PFSK-1 (cell line): ENCODE results near the gene ACR.

Source experiments
- FOXP2 ChIP-seq: optimal IDR thresholded peaks from 2 replicates; pipeline ENCODE3; 2011; ENCODE audit warnings: borderline replicate concordance, control low read depth, inconsistent platforms; ENCODE audit not compliant: insufficient read depth; ENCODE audit errors: extremely low read length, extremely low read depth
- POLR2AphosphoS5 ChIP-seq: IDR thresholded peaks from 2 replicates; pipeline ENCODE4 v1.6.1; 2012; ENCODE audit warnings: low read depth, mild to moderate bottlenecking, control low read depth, low read length, moderate library complexity
- SIN3A ChIP-seq: IDR thresholded peaks from 2 replicates; pipeline ENCODE4 v1.6.1; 2012; ENCODE audit warnings: mild to moderate bottlenecking, low read length, moderate library complexity, borderline replicate concordance; ENCODE audit not compliant: insufficient read depth
- TAF1 ChIP-seq: IDR thresholded peaks from 2 replicates; pipeline ENCODE4 v1.6.1; 2012; ENCODE audit warnings: low read length, control low read depth, borderline replicate concordance; ENCODE audit not compliant: insufficient read depth
- TF ChIP-seq, protein P1 (sequence below), 2 experiments: IDR thresholded peaks; 2 replicates each; pipeline versions ENCODE4 v1.6.1 to v1.8.0; 2011 to 2012; ENCODE audit warnings: low read depth in 2 of 2, low read length in 2 of 2, control low read depth in 1 of 2, inconsistent platforms in 1 of 2, mild to moderate bottlenecking in 1 of 2, moderate library complexity in 1 of 2; ENCODE audit not compliant: insufficient read depth in 1 of 2

ACR gene

DNA sequence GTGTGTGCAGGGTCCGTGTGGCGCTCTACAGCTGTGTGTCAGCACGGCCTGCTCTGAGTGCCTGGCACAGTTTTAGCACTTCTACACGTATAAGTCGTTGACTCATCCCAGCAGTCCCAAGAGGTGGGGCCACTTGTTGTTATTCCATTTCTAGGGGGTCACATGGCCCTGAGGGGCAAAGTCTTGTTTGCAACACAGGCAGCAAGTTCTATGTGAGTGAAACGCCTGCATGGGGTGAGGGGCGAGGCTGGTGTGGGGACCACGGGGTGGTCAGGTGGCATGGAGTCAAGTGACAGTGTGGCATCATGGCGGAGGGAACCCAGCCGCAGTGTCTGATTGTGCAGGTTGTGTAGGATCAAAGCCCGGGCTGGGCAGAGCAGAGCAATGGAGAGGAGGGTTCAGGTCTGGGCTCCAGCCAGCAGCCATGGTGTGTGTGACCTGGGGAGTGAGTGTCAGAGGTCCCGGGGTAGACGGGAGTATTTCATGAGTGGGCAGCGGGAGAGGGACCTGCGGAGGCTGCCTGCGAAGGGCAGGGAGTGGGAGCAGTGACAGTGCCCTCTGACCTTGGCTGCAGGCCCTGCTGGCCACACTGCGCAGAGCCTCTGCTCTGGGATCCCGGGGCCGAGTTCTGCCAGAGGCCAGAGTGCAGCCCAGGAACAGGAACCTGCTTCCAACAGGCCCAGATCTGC lies 37.5 kb upstream of the ACR start:
- TF ChIP-seq, protein P1, sequence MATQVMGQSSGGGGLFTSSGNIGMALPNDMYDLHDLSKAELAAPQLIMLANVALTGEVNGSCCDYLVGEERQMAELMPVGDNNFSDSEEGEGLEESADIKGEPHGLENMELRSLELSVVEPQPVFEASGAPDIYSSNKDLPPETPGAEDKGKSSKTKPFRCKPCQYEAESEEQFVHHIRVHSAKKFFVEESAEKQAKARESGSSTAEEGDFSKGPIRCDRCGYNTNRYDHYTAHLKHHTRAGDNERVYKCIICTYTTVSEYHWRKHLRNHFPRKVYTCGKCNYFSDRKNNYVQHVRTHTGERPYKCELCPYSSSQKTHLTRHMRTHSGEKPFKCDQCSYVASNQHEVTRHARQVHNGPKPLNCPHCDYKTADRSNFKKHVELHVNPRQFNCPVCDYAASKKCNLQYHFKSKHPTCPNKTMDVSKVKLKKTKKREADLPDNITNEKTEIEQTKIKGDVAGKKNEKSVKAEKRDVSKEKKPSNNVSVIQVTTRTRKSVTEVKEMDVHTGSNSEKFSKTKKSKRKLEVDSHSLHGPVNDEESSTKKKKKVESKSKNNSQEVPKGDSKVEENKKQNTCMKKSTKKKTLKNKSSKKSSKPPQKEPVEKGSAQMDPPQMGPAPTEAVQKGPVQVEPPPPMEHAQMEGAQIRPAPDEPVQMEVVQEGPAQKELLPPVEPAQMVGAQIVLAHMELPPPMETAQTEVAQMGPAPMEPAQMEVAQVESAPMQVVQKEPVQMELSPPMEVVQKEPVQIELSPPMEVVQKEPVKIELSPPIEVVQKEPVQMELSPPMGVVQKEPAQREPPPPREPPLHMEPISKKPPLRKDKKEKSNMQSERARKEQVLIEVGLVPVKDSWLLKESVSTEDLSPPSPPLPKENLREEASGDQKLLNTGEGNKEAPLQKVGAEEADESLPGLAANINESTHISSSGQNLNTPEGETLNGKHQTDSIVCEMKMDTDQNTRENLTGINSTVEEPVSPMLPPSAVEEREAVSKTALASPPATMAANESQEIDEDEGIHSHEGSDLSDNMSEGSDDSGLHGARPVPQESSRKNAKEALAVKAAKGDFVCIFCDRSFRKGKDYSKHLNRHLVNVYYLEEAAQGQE (IDR thresholded peaks at IDR 0.05; ENCODE audit: insufficient read depth in 1 of 2, low read depth in 2 of 2, low read length in 2 of 2): no peak
- TF ChIP-seq TAF1: no peak

DNA sequence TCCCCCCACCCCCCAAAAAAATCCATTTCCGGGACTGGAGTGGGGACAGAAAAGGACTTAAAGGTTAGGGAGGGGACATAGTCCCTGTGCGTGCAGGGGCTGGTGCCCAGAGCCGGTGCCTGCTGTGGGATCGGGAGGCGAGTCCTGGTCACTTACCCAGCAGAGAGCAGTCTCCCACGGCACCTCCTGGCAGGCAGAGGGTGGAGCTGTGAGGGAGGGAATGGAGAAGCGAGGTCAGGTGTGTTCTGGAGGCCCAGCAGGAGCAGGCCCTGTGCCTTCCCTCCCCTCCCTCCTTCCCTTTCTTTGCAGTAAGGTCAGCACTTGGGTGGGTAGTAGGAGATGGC lies 37.0 kb upstream of the ACR start:
- no peak for TF ChIP-seq SIN3A
- TF ChIP-seq POLR2AphosphoS5: no peak
- TF ChIP-seq, protein P1 (IDR thresholded peaks at IDR 0.05; ENCODE audit: insufficient read depth in 1 of 2, low read depth in 2 of 2, low read length in 2 of 2): no peak
- no peak for TF ChIP-seq TAF1
- no peak for TF ChIP-seq FOXP2

DNA sequence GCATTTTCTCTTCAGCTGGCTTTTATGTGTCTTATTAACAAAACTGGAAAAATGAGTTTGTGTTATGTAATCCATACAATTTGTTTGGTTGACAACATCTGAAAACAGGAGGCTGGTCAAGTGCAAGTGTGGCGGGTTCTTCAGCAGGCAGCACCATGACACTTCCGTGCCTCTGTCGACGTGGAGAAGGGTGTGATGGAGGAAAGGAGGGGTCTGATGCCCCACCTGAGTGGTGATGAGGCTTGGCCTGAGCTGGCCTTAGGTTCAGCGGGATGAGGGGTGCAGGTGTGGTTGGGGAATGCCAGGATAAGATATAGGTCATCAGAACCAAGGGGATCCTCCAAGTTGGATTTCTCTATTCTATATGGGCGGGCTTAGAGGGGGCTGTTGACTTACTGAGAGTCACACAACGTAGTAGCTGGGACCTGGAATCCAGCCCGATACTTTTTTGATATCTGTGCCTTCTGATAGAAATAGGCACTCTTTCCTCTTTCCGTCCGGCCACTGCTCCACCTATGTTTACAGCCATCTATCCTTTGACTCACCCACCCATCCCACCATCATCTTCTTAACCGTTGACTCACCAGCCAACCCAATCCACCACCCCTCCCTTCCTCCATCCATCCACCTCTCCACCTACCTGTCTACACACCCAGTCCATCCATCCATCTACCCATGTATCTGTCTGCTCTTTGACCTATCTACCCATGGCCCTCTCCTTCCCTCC lies 36.4 kb upstream of the ACR start:
- no peak for TF ChIP-seq TAF1
- no peak for TF ChIP-seq FOXP2
- no peak for TF ChIP-seq SIN3A
- no peak for TF ChIP-seq POLR2AphosphoS5
- TF ChIP-seq, protein P1 (IDR thresholded peaks at IDR 0.05; ENCODE audit: insufficient read depth in 1 of 2, low read depth in 2 of 2, low read length in 2 of 2): no peak

GRCh38 chr22:50702261-50702671 lies 35.7 kb upstream of the ACR start:
- TF ChIP-seq POLR2AphosphoS5 (no peak), SIN3A (no peak), TAF1 (no peak), FOXP2 (no peak)
- TF ChIP-seq, protein P1 (IDR thresholded peaks at IDR 0.05; ENCODE audit: insufficient read depth in 1 of 2, low read depth in 2 of 2, low read length in 2 of 2): no peak
